ENCODE results near the gene TSHZ1. TPM values are rescaled to one million over a fixed set of nuclear protein-coding genes. Genes with fewer than 3 reads are reported as not detected.

Gene TSHZ1
- total and polyA plus RNA-seq, 2 of the 8 experiments (the other 6 are each of a cell fraction or from before 2014, with no cell fraction given): 0.03 to 0.32 TPM

DNA sequence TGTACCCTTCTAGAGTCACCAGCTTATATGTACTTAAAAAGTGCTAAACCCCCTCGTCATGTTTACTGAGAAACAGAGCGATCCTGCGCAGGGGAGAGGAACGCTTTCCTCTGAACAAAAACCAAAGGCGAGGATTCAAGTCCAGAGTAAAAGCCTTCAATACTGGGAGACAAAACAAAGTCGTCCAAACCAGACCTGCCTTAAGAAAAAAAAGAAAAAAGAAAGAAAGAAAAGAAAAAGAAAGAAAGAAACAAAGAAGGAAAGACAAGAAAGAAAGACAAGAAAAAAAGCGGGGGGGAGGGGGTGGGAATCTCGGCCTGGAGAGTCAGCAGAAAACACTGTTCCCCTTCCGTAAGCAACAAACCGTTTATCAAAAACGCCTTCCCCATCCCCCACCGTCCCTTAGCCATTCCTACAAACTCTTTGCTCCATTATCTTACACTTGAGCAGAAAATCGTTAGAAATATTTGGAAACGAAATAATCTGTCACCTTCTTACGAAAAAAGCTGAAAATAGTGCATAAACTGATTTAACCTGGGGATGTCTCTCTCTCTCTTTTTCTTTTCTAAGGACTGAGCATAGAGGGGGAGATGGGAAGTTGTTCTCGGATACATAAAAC, 5.0 kb upstream of the TSHZ1 start:
- H3K27ac ChIP-seq (ENCODE audit: low read depth, low read length): no peak overlapping the region
- H3K23ac ChIP-seq (ENCODE audit: insufficient read length): no peak overlapping the region
- H3K9me3 ChIP-seq (ENCODE audit: insufficient read depth in 2 of 2, low read depth in 1 of 2, low read length in 1 of 2): no peaks in the 10 kb centered on the region
- H2AFZ ChIP-seq (ENCODE audit: low read length): no peak overlapping the region
- ChIA-PET POLR2A (ENCODE audit: partially characterized antibody) (no interaction called here), CTCF (ENCODE audit: partially characterized antibody) (no interaction called here)
- H3K56ac ChIP-seq (replicated peaks; ENCODE audit: insufficient read length, low read depth, low read length): no peak overlapping the region
- peak overlapping the region in 3 of 4 experiments; percentile 14 to 70 (median 32); a peak in 4 of 8 replicates for H3K4me3 ChIP-seq (ENCODE audit: extremely low read depth in 1 of 4, insufficient read depth in 2 of 4, low read depth in 3 of 4, low read length in 4 of 4)
- peaks cover 14 to 20% of the 10 kb centered on the region in 2 experiments for H4K20me1 ChIP-seq (replicated peaks in 1 of 2; ENCODE audit: control insufficient read depth in 1 of 2, insufficient read depth in 2 of 2, low read length in 2 of 2)
- H2BK120ac ChIP-seq (replicated peaks; ENCODE audit: low read depth, low read length): no peak overlapping the region
- no peak overlapping the region for H4K91ac ChIP-seq (replicated peaks; ENCODE audit: insufficient read length, low read length)
- no peak overlapping the region for H4K5ac ChIP-seq (ENCODE audit: insufficient read length, low read depth, low read length)
- no peak overlapping the region for H3K14ac ChIP-seq (ENCODE audit: insufficient read length)
- no peak for FAIRE-seq
- peak overlapping the region; percentile 77 for H3K4ac ChIP-seq (replicated peaks; ENCODE audit: insufficient read length, low read depth, low read length)
- H2BK20ac ChIP-seq (ENCODE audit: low read length): no peak overlapping the region
- H3K4me1 ChIP-seq (replicated peaks in 1 of 4; ENCODE audit: control insufficient read depth in 3 of 4, insufficient read depth in 4 of 4, low read length in 3 of 4): peaks cover 4 to 34% (median 22%) of the 10 kb centered on the region in 4 experiments
- H2BK15ac ChIP-seq (ENCODE audit: low read length): no peak overlapping the region
- H3K79me2 ChIP-seq (ENCODE audit: control insufficient read depth in 1 of 2, insufficient read depth in 2 of 2, low read length in 2 of 2): no peaks in the 10 kb centered on the region
- H2BK5ac ChIP-seq (ENCODE audit: low read depth, low read length): no peak overlapping the region
- H3K4me2 ChIP-seq (ENCODE audit: insufficient read depth in 1 of 2, low read depth in 2 of 2, low read length in 2 of 2): peak overlapping the region; percentile 89 to 94
- H4K8ac ChIP-seq (ENCODE audit: extremely low read depth, insufficient read depth, low read length): no peak overlapping the region
- no peaks in the 10 kb centered on the region for H3K79me1 ChIP-seq (ENCODE audit: low read depth, low read length)
- 2% methylated on average over 14 of the region's 16 CpGs; no CpG with 5 or more reads in 1 of the 2 experiments for WGBS, 2 experiments (ENCODE audit: extremely low coverage in 1 of 2, insufficient coverage in 1 of 2, insufficient read length in 1 of 2, insufficient replicate concordance in 2 of 2, low coverage in 1 of 2, low lambda C conversion rate in 2 of 2, missing lambda C conversion rate in 1 of 2)
- H3K27me3 ChIP-seq (replicated peaks in 1 of 4; ENCODE audit: control insufficient read depth in 3 of 4, extremely low read depth in 1 of 4, insufficient read depth in 3 of 4, low read length in 3 of 4): peaks cover 49 to 82% (median 66%) of the 10 kb centered on the region in 4 experiments
- H3K18ac ChIP-seq (ENCODE audit: extremely low read depth, low read length): no peak overlapping the region
- H3K36me3 ChIP-seq (ENCODE audit: control insufficient read depth in 2 of 4, insufficient read depth in 4 of 4, low read length in 3 of 4): no peaks in the 10 kb centered on the region; a peak in 1 of 8 replicates
- no peak overlapping the region for H2BK12ac ChIP-seq (ENCODE audit: low read depth, low read length)
- DNase-seq (ENCODE audit: low read depth in 1 of 2, low spot score in 2 of 2): no peak
- H2AK5ac ChIP-seq (ENCODE audit: low read depth, low read length): no peak overlapping the region
- H3K23me2 ChIP-seq (ENCODE audit: low read depth, low read length): peaks cover 19% of the 10 kb centered on the region
- H3K9ac ChIP-seq (replicated peaks in 1 of 4; ENCODE audit: extremely low read depth in 1 of 4, low read depth in 3 of 4, low read length in 3 of 4): no peak overlapping the region
- TF ChIP-seq FOSL1 (IDR thresholded peaks at IDR 0.05; ENCODE audit: insufficient read depth, low read depth, low read length): no peak
- TF ChIP-seq RNF2 (IDR thresholded peaks at IDR 0.05; ENCODE audit: borderline replicate concordance, low read depth, low read length, missing control alignments, poor library complexity, severe bottlenecking): peak; percentile 81
- TF ChIP-seq BCL11A (IDR thresholded peaks at IDR 0.05; ENCODE audit: low read depth in 2 of 2, low read length in 2 of 2): no peak
- TF ChIP-seq CBX8 (IDR thresholded peaks at IDR 0.05; ENCODE audit: borderline replicate concordance, low read depth, low read length): peak; percentile 83; the same call in 1 of the 2 replicates
- no peak for TF ChIP-seq ASH2L (IDR thresholded peaks at IDR 0.05; ENCODE audit: low read length)
- TF ChIP-seq BACH1 (IDR thresholded peaks at IDR 0.05; ENCODE audit: low read length): 0 out of 2 replicates have a peak, but pooled peaks have one; percentile 5
- TF ChIP-seq E2F6 (IDR thresholded peaks at IDR 0.05): no peak
- TF ChIP-seq POLR2AphosphoS5 (IDR thresholded peaks at IDR 0.05; ENCODE audit: low read depth, low read length): no peak
- TF ChIP-seq, protein P1, sequence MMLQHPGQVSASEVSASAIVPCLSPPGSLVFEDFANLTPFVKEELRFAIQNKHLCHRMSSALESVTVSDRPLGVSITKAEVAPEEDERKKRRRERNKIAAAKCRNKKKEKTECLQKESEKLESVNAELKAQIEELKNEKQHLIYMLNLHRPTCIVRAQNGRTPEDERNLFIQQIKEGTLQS (IDR thresholded peaks at IDR 0.05; ENCODE audit: insufficient read depth, low read depth, low read length): no peak
- no peak for TF ChIP-seq SRF (IDR thresholded peaks at IDR 0.05; ENCODE audit: low read depth, low read length)
- peak; percentile 60; the same call in 1 of the 2 replicates for TF ChIP-seq TCF12 (IDR thresholded peaks at IDR 0.05; ENCODE audit: low read depth, low read length)
- TF ChIP-seq EGR1 (IDR thresholded peaks at IDR 0.05; ENCODE audit: borderline replicate concordance, low read depth, low read length): no peak
